IMR-90 (cell line): ENCODE results near the gene BIRC5.

ENCODE experiments used
- CTCF ChIP-seq: conservative IDR thresholded peaks from 2 replicates; pipeline ENCODE4 v1.5.1; 2012; ENCODE audit warnings: mild to moderate bottlenecking, low read depth, low read length, improper control_type of control experiment
- FOS ChIP-seq: fragments of 150-350 bp; IDR thresholded peaks from 2 replicates; pipeline ENCODE4 v1.6.1; 2016; ENCODE audit warnings: low read depth, low read length
- POLR2A ChIP-seq: IDR thresholded peaks from 2 replicates; pipeline ENCODE4 v1.6.1; 2012; ENCODE audit warnings: mild to moderate bottlenecking, low read depth, low read length
- RAD21 ChIP-seq: IDR thresholded peaks from 2 replicates; pipeline ENCODE4 v1.6.1; 2012; ENCODE audit warnings: low read length, improper control_type of control experiment
- RCOR1 ChIP-seq: IDR thresholded peaks from 2 replicates; pipeline ENCODE4 v1.6.1; 2012; ENCODE audit warnings: mild to moderate bottlenecking, low read length, improper control_type of control experiment; ENCODE audit not compliant: insufficient replicate concordance

DNA sequence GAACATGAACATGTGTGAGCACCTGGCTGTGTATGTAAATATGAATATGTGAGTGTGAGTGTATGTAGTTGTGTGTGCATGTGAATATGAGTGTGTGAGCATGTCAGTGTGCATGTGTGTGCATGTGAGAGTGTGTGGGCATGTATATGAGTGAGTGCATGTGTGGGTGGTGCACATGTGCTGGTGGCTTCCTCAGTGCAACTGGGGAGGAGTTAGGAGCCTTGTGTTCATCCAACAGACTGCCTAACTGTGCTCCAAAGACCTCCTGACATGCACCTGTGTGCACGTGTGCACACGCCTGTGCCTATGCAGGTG lies 18.8 kb downstream of the BIRC5 start:
- TF ChIP-seq POLR2A (no peak), CTCF (no peak), FOS (no peak), RCOR1 (no peak), RAD21 (no peak)
